ENCODE data around the gene FKBP8. TPM values are rescaled to one million over a fixed set of nuclear protein-coding genes. Genes with fewer than 3 reads are reported as not detected.

FKBP8 gene
- total RNA-seq, 4 donors from 2014 or later: 248 to 285 (median 263) TPM

GRCh38 chr19:18538115-18538514 lies 5.3 kb downstream of the FKBP8 start:
- DNase-seq (ENCODE audit: low spot score in 2 of 2): no peak
- 94 to 95% methylated on average over 17 to 22 of the region's 22 CpGs for WGBS, 2 donors
- TF ChIP-seq CTCF (IDR thresholded peaks at IDR 0.05) (no peak), POLR2A (IDR thresholded peaks at IDR 0.05) (no peak)
- no peak overlapping the region for H3K4me3 ChIP-seq (ENCODE audit: low read depth, poor library complexity, severe bottlenecking)
- intact Hi-C loops (cut with DNase I; ENCODE audit: low total_unique reads): no loop called here

GRCh38 chr19:18537431-18537830 lies 5.9 kb downstream of the FKBP8 start:
- TF ChIP-seq POLR2A (IDR thresholded peaks at IDR 0.05) (no peak), CTCF (IDR thresholded peaks at IDR 0.05) (no peak)
- DNase-seq (ENCODE audit: low spot score in 2 of 2): no peak
- intact Hi-C loops (cut with DNase I; ENCODE audit: low total_unique reads): no loop called here
- no peak overlapping the region for H3K4me3 ChIP-seq (ENCODE audit: low read depth, poor library complexity, severe bottlenecking)
- WGBS, 2 donors: 93 to 98% methylated on average over 12 to 17 of the region's 17 CpGs

- WGBS, 2 donors: 95% methylated on average over 10 of the region's 10 CpGs
- DNase-seq (ENCODE audit: low spot score in 2 of 2): no peak
- TF ChIP-seq POLR2A (IDR thresholded peaks at IDR 0.05) (no peak), CTCF (IDR thresholded peaks at IDR 0.05) (no peak)
- intact Hi-C loops (cut with DNase I; ENCODE audit: low total_unique reads): no loop called here
- no peak overlapping the region for H3K4me3 ChIP-seq (ENCODE audit: low read depth, poor library complexity, severe bottlenecking)
Measured at GRCh38 chr19:18536475-18536874, 6.9 kb downstream of the FKBP8 start.

GRCh38 chr19:18533058-18533457 lies 10.3 kb downstream of the FKBP8 start:
- DNase-seq (ENCODE audit: low spot score in 2 of 2): no peak
- WGBS, 2 donors: 87 to 92% methylated on average over 4 of the region's 4 CpGs

GRCh38 chr19:18532168-18532890 lies 11.0 kb downstream of the FKBP8 start:
- TF ChIP-seq POLR2A (IDR thresholded peaks at IDR 0.05) (no peak), CTCF (IDR thresholded peaks at IDR 0.05) (no peak)
- no peak for DNase-seq (ENCODE audit: low spot score in 2 of 2)
- 94% methylated on average over 21 to 22 of the region's 22 CpGs for WGBS, 2 donors
- H3K4me3 ChIP-seq (ENCODE audit: low read depth, poor library complexity, severe bottlenecking): no peak overlapping the region
- intact Hi-C loops (cut with DNase I; ENCODE audit: low total_unique reads): no loop called here

More at GRCh38 chr19:18533058-18533457, 10.3 kb downstream of the FKBP8 start:
- intact Hi-C loops (cut with DNase I; ENCODE audit: low total_unique reads): no loop called here
- TF ChIP-seq POLR2A (IDR thresholded peaks at IDR 0.05) (no peak), CTCF (IDR thresholded peaks at IDR 0.05) (no peak)
- no peak overlapping the region for H3K4me3 ChIP-seq (ENCODE audit: low read depth, poor library complexity, severe bottlenecking)

GRCh38 chr19:18531485-18531884 lies 11.9 kb downstream of the FKBP8 start:
- WGBS, 2 donors: 96 to 99% methylated on average over 9 of the region's 9 CpGs
- intact Hi-C loops (cut with DNase I; ENCODE audit: low total_unique reads): no loop called here
- TF ChIP-seq POLR2A (IDR thresholded peaks at IDR 0.05) (no peak), CTCF (IDR thresholded peaks at IDR 0.05) (no peak)
- no peak for DNase-seq (ENCODE audit: low spot score in 2 of 2)
- H3K4me3 ChIP-seq (ENCODE audit: low read depth, poor library complexity, severe bottlenecking): no peak overlapping the region

Measured in lower leg skin (tissue), 4 donors.